HG02610 (cell line): ENCODE data around the gene RXRA.
"Not testable (repeated sequence)": the region's sequence is repeated elsewhere in the genome, so short reads cannot be mapped to it uniquely, and the experiment has no call there.

Experiments used
- ATAC-seq: cut with Tn5 transposase; IDR thresholded peaks from one replicate; pipeline ENCODE4 v1.9.1; 2021; ENCODE audit warnings: mild to moderate bottlenecking, moderate library complexity; ENCODE audit not compliant: unreplicated experiment

RXRA gene

DNA sequence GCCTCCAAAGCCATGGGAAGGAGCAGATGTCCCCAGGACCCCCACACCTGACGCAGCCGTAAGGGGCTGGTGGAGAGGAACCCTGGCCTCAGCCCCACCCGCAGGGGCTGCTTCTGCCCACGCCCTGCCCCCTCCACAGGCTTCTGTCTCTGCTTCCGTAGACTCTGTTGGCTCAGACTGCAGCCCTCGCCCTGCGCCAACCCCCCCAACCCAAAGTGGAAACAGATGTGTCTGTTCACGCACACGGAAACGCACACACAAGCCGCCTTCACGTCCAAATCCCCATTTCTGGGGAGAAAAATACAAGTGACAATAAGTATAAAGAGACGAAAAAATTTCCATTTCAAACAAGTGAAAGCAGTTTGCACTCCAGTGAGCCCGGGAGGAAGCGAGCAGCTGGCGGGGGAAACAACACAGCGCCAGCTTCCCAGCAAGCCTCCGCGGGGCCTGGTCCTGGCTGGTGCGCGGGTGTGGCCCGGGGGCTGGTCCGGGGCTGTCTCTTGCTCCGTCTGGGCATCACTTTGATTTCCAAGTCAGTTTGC is 32.6 kb upstream of the RXRA start:
- ATAC-seq, result no peak

DNA sequence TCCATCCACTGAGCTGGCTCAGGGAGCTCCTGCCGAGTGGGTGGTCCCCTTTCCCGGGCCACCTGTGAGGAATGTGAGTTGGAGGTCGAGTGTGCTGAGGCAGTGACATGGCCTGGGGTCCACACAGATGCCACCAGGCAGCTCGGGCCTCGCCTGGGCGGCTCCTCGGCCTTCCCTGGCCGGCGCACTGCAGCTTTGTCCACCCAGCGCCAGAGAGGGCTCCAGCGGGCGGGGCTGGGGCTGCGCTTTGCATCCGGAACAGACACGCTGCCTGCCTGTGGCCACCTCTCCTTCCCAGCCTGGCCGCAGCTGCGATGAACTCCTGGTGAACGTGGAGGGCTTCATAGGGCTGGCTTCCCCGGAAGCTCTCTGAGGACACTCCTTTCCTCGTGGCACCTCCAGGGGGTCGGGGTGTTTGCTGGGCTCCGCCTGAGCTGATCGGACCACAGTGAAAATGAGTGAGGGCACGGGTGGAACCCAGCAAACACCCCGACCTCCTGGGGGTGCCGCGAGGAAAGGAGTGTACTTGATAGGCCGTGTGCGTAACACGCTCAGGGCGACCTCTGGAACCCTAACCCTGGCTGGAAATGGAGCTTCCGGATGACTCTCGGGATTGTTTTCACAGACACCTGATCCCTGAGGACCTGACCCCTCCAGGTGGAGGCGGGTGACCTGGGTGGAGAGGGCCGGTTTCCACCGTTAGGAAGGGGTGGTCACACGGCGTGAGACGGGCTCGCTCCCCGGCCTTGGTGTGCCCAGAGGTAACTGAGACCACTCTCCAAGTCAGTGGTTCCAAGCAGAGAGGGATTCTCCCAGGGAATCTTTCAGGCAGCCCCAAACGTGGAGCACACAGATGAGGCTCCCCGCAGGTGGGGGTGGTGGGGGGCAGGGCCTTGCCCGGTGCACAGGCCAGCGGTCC is 31.8 kb upstream of the RXRA start:
- no peak for ATAC-seq

DNA sequence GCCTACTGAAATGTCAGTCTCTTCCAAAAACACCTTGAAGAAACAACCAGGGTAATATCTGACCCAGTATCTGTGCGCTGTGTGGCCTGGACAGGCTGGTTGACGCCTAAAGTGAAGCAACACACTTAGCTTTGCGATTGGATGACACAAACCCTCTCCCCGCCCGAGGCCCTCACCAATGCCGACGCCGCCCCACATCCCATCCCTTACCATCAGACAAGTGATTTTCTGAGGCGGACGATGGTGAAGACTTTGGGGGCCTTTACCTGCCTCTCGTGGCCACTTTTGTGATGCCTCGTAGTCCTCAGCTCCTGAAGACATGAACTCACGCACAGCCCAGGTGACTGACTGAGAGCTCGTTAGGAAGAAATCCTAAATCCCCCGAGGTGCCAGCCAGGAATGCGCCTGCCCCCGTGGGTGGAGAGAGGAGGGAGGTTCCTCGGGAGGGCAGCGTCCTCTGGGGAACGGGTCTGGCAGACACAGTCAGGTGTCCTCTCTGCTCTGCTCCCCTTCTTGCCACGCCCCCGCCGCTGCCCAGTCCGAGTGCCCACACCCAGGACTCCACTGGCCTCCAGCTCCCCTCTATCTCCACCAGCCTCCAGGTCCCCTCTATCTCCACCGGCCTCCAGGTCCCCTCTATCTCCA is 31.0 kb upstream of the RXRA start:
- ATAC-seq, result no peak

DNA sequence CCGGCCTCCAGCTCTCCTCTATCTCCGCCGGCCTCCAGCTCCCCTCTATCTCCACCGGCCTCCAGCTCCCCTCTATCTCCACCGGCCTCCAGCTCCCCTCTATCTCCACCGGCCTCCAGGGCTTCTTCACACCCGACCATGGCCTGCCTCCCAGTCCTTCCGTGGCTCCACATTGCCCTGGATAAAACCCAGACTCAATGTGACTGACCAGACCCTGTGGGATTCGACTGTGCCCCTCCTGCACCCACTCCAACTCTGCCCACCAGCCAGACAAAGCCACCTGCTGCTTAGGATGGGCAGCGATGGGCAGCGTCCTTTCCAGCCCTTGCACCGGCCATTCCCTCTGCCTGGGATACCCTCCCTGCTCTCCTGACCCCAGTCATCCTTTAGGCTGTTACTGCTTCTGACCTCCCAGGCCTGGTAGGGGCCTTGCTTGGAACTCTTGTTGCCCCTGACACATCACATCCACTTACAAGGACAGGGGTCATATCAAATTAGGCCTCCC is 30.5 kb upstream of the RXRA start:
- no peak for ATAC-seq

DNA sequence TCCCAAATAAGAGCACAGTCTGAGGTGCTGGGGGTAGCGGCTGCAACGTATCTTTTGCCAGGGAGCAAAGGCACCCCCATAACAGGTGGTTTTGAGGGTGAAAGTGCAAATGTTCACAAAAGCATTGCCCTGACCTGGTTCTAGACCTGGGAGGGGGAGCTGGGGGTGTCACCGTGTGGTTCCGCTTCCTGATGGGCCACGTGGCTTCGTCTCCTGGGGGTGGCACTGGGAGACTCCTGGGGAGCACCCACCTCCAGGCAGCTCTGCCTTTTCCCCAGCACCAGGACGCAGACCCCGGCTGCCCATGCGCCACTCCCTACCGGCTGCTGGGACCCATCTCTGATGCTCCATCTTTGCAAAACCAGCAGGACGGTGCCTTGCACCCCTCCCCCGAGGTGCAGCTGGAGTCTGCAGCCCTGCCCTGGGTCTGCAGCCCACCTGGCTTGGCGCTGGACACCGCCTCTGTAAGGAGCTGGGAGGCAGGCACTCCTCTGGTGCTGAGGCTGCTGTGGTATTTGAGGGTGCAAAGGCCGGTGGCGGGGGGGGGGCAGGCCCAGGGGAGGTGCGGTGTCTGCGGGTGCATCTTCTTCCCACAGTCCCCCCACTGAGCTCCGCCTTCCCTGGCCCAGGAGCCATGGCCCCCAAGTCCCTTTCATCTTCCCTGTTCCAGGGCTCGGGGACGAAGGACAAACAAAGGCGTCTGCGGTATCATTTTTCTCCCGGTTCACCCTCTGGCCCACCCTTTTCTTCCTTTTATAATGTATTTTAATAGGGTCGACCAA is 29.8 kb upstream of the RXRA start:
- ATAC-seq, result no peak

DNA sequence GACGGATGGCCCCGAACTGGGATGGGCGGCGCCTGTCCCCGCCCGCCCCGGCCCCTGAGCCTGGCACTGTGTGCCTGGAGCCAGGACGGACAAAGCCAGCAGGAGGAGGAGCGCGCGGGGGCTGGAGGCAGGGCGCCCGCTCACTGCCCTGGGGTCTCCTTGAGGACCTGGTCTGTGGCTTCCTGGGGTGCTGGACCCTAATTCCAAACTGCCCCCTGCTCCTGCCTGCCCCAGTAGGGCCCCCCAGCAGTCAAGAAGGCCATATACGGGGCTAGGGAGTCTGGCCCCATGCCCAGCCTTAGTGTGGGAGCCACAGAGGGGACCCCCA is 29.2 kb upstream of the RXRA start:
- ATAC-seq, result no peak

DNA sequence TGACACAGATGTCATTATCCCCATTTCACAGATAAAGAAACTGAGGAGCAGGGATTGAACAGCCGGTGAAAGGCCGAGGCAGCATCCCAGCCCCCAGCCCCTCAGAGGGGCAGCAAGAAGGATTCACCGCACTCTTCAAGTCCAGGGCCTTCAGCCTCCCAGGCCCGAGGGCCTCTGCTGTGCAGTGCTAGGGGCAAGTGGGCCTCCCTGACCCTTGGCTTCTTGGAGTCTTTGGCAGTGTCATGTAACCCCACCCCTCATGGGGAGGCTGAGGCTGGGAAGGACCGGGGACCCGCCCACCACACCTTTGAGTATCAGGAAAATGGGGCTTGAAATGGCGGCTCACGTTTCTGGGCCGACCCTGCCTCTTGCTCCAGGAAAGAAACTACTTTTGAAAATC is 28.7 kb upstream of the RXRA start:
- no peak for ATAC-seq

DNA sequence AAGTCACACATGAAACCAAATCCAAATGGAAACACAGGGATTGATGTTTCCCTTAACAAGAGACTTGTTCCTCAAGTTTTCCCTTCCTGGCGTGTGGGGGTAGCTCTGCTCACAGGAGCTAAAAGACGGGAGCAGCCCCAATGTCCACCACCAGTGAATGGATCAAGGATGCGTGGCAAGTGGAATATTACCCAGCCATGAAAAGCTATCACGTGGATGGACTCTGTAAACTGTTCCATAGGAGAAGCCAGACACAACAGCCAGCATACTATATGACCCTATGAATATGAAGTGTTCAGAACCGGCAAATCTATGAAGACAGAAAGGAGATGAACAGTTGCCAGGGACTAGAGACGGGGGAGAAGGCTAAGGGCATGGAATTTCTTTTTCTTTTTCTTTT is 28.3 kb upstream of the RXRA start:
- ATAC-seq, result no peak

DNA sequence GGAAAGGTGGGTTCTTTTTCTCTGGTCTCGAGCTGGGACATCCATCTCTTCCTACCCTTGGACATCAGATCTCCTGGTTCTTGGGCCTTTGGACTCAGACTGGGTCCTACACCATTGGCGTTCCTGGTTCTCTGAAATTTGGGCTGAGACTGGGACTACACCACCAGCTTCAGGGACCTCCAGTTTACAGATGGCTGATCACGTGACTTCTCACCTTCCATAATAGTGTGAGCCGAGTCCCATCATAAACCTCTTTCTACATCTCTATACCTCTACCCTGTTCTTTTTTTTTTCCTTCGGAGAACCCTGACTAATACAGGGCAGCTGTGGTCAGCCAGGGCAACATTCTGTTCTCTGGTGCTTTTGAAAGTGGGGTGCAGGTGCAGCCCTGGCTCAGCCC is 27.2 kb upstream of the RXRA start:
- ATAC-seq, result no peak

DNA sequence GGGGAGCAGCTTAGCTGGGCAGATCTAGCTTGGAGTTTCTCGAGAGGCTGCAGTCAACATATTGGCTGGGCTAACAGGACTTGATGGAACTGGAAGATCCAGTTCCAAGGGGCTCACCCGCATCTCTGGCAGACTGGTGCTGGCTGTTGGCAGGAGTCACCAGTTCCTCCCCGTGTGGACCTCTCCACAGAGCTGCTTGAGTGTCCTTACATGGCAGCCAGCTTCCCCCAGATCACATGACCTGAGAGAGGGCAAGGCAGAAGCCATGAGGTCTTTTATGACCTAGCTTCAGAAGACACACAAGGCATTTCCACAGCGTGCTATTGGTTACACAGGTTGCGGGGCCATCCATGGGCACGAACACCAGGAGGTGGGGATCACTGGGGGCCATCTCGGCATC is 26.4 kb upstream of the RXRA start:
- no peak for ATAC-seq

DNA sequence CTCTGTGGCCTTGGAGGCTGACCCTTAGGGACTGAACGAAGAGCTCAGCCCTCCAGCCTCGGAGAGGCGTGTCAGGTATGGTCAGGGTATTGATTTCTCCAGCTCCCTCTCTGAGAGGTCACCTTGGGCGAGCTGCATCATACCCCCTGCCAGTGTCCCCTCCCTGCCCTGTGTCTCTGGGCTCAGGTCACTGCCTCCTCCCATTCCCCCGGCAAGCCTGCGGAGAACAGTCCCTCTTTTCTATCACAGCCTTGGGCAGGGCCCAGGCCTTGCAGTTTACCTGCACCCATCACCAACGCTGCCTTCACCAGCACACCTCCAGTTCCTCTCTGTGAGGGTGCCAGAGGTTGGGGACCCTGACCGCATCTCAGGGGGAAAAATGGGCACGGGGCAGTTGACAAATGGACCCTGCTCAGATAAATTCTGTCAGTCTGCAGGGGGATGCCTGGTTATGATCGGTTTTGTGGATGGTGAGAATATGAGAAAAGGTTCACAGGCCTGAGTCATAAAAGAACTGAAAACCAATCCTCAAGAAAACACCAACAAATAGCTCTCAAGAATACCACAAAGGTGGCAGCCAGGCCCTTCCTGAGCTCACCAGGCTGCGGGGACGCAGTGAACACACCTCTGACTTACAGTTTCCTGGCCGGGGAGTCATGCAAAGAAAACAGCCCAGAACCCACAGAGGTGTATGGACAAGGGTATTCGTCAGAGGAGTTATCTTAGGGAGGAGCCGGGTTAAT is 24.7 kb upstream of the RXRA start:
- ATAC-seq, result no peak

DNA sequence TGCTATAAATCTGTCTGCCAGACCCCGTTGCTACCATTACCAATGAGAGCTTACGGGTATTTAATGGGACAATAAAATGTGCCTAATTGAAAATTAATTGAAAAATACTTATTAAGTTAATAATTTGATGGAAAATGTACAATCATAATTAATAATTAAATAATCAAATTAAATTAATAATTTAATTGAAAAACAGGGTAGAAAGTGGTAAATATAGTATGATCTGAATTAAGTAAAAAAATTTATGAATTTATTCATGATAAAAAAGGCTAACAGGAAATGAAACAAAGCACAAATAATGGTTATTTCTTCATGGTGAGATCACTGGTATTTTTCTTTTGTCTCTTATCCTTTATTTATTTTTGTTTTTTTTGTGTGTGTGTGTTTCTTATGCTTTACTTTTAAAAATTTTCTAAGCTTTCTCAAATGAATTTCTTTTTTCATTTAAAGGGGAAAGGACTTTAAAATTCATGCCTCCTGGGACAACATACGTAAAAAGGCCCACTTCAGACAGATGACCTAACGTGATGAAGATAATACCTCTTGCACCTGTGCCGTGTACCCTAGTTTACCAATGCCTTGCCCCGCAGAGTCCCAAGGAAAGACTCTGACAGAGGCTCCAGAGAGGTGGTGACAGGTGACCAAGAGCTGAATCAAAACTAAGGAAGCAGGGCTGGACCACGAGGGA is 24.0 kb upstream of the RXRA start:
- no peak for ATAC-seq

DNA sequence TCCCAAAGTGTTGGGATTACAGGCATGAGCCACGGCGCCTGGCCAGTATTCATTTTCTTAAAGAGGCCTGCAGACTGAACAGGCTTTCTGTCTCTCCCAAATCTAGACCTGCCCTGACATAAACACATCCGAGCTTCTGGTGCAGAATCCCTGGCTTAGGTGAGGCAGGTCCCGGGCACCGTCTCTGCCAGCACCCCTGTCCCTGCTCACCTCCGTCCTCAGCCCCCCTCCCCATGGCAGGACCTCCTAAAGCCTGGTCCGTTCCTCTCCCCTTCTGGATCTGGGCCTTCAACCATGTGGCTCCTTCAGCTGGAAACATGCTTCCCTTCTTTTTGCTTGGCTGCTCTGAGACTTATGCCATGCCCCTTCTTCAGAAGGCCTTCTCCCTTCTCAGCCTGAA is 22.7 kb upstream of the RXRA start:
- no peak for ATAC-seq

DNA sequence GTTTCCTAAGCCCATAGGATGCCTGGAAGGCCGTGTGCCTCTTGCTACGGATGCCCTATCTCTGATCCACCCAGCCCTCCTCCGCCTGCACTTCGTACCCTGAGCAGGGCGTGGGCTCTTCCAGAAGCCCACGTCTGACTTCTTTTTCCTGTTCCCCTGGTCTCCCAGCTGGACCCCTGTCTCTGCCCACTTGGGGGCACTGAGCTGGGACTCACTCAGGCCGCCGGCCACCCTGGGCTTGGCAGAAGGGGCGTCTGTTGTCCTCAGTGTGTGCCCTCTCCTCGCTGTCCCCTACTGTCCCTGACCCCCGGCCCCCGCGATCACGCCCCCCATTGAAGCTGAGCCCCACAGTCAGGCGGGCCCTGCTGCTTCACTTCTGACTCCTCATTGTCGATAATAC is 22.0 kb upstream of the RXRA start:
- ATAC-seq, result no peak

DNA sequence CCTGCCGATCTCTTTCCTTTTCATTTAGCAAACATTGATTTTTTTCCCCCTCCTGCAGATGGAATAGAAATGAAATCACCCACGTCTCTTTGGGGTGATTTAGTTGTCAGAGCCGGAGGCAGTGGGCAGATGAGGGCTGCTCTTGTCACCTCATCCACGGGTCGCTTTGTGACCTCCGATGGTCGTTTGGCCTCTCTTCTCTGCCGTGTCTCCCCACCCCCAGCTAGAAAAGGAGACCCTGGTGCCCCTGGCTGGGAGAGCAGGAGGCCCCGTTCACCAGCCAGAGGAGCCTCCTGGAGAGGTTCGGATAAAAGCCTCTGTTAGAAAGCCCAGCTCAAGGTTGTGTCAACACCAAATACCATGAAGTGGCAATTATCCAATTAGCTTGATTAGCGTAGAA is 21.6 kb upstream of the RXRA start:
- ATAC-seq, result no peak

DNA sequence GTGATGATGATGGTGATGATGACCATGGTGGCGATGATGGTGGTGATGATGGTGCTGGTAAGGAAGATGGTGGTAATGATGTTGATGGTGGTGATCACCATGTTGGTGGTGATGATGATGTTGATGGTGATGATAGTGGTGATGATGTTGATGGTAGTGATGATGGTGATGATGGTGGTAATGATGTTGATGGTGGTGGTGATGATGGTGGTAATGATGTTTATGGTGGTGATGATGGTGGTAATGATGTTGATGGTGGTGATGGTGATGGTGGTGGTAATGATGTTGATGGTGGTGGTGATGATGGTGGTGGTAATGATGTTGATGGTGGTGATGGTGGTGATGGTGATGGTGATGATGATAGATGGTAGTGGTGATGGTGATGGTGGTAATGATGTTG is 20.7 kb upstream of the RXRA start:
- ATAC-seq, result no peak

DNA sequence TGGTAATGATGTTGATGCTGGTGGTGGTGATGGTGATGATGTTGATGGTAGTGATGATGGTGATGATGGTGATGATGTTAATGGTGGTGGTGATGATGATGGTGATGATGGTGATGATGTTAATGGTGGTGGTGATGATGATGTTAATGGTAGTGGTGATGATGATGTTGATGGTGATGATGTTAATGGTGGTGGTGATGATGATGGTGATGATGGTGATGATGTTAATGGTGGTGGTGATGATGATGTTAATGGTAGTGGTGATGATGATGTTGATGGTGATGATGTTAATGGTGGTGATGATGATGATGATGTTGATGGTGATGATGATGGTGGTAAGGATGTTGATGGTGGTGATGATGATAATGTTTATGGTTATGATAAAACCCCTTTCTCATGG is 20.2 kb upstream of the RXRA start:
- not testable (repeated sequence) for ATAC-seq

DNA sequence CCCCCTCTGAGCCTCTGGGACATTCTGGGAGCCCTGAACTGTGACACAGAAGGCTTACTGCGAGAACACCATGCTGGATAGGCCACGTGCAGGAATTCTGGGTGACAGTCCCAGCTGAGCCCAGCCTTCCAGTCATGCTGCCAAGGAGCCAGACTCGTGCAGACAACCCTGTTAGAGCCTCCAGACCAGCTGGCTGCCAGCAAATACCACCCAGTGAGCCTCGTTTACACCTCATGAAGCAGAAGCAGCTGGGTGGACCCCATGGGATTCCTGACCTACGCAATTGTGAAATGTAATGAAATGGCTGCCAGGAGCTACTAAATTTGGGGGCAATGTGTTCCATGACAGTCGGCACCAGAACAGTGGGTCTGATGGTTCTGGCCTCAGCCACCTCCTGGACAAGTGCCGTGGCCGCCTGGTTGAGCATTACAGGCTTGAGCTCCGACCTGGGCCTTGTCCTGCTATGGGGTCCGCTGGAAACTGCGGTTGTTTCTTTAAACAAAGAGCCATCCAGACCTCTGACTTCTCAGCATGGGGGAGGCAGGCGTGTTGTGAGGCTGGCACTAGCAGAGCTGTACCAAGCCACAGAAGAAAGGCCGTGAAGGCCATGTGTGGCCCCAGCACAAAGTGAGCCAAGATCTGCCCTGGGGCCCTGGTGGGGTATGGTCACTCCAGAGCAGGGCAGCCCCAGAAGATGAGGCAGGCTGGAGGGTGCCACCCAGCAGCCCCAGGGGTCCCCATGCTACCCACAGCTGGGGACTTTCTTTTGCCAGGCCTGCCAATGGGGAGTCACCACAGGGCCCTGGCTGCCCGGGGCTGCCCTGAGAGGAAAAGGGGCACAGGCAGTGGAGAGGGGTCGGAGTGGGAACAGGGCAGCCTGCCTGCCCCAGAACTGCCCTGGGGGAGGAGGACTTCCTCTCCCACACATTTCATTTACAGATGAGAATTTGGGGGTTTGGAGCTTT is 19.3 kb upstream of the RXRA start:
- ATAC-seq, result no peak
